IPS-20b (cell line): ENCODE measurements around the gene FERMT1.
"Not testable (repeated sequence)": the region's sequence is repeated elsewhere in the genome, so short reads cannot be mapped to it uniquely, and the experiment has no call there.

Experiments used
- H3K27ac ChIP-seq: one replicate; pipeline ENCODE4 v1.5.1; 2013; ENCODE audit warnings: low read length
- H3K27me3 ChIP-seq: 2 replicates; pipeline ENCODE4 v1.6.1; 2013; ENCODE audit warnings: mild to moderate bottlenecking, low read length, inconsistent platforms; ENCODE audit not compliant: insufficient read depth
- H3K36me3 ChIP-seq: 2 replicates; pipeline ENCODE4 v1.6.1; 2013; ENCODE audit warnings: low read depth, mild to moderate bottlenecking, inconsistent platforms, low read length, moderate library complexity; ENCODE audit not compliant: insufficient read depth
- H3K4me1 ChIP-seq: 2 replicates; pipeline ENCODE4 v1.6.1; 2013; ENCODE audit warnings: mild to moderate bottlenecking, control low read depth, inconsistent platforms, low read length, moderate library complexity; ENCODE audit not compliant: insufficient read depth
- H3K4me3 ChIP-seq: 2 replicates; pipeline ENCODE4 v1.5.1; 2013; ENCODE audit warnings: mild to moderate bottlenecking, low read length, inconsistent platforms
- H3K9ac ChIP-seq: 2 replicates; pipeline ENCODE4 v1.6.1; 2013; ENCODE audit warnings: low read depth, mild to moderate bottlenecking, inconsistent platforms, low read length, moderate library complexity
- H3K9me3 ChIP-seq: 2 replicates; pipeline ENCODE4 v1.6.1; 2013; ENCODE audit warnings: mild to moderate bottlenecking, low read depth, low read length, inconsistent platforms; ENCODE audit not compliant: insufficient read depth

Gene FERMT1

GRCh38 chr20:6067763-6068318 lies 55.0 kb downstream of the FERMT1 start:
- Histone ChIP-seq H3K27ac (no peak overlapping the region), H3K36me3 (no peaks in the 10 kb centered on the region), H3K9me3 (no peaks in the 10 kb centered on the region), H3K4me1 (no peaks in the 10 kb centered on the region), H3K4me3 (no peak overlapping the region), H3K9ac (no peak overlapping the region), H3K27me3 (no peaks in the 10 kb centered on the region)

DNA sequence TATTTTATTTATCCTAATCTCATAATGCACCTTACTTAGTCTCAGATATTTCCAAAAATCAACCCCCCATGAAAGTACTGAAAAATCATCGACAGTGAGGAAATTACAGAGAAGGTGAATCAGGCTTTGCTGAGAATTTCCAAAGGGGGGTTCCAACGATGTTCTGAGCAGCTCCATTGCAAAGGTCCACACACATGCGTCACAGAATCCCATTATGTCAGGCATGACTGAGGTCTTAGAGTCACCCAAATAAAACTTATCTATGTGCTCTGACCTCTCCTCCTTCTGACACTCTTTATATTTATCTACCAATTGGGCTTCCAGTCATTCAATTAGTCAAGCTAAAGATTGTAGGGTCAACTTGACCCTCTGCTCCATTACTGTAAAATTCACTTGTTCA lies 56.2 kb downstream of the FERMT1 start:
- no peaks in the 10 kb centered on the region for H3K4me1 ChIP-seq
- H3K27me3 ChIP-seq = no peaks in the 10 kb centered on the region
- H3K9me3 ChIP-seq = no peaks in the 10 kb centered on the region
- no peak overlapping the region for H3K27ac ChIP-seq
- no peak overlapping the region for H3K9ac ChIP-seq
- no peaks in the 10 kb centered on the region for H3K36me3 ChIP-seq
- no peak overlapping the region for H3K4me3 ChIP-seq

DNA sequence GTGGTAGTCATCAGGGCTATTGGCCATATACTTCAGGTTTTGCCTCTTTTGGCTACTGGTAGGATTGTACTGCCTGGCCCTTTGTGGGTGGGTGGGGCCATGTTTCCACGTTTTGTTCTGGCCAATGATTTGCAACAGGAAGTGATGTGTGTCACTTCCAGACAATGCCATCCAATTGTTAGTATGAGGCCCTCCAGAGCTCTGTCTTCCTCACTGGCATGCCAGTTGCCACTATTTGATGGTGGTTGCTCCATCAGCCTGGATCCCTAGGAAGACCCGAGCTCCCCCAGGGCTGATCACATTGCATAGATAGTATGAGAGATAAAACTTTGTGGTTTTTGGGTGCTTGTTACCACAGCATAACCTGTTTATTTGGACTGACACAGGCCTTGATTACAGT lies 61.3 kb downstream of the FERMT1 start:
- H3K4me1 ChIP-seq = no peaks in the 10 kb centered on the region
- no peak overlapping the region for H3K4me3 ChIP-seq
- no peak overlapping the region for H3K9ac ChIP-seq

GRCh38 chr20:6060213-6060612 lies 62.6 kb downstream of the FERMT1 start:
- no peaks in the 10 kb centered on the region for H3K9me3 ChIP-seq
- H3K27me3 ChIP-seq = 0 out of 2 replicates have a peak, but pooled peaks cover 3% of the 10 kb centered on the region
- H3K4me3 ChIP-seq = no peak overlapping the region
- no peak overlapping the region for H3K27ac ChIP-seq
- H3K9ac ChIP-seq = no peak overlapping the region
- no peaks in the 10 kb centered on the region for H3K4me1 ChIP-seq
- H3K36me3 ChIP-seq = no peaks in the 10 kb centered on the region

More for the DNA sequence above, 61.3 kb downstream of the FERMT1 start:
- no peak overlapping the region for H3K27ac ChIP-seq
- no peaks in the 10 kb centered on the region for H3K36me3 ChIP-seq
- H3K9me3 ChIP-seq = no peaks in the 10 kb centered on the region
- H3K27me3 ChIP-seq = no peaks in the 10 kb centered on the region

GRCh38 chr20:6058684-6059295 lies 64.0 kb downstream of the FERMT1 start:
- H3K27ac ChIP-seq = no peak overlapping the region
- no peak overlapping the region for H3K9ac ChIP-seq
- no peaks in the 10 kb centered on the region for H3K36me3 ChIP-seq
- peaks cover 12% of the 10 kb centered on the region for H3K27me3 ChIP-seq
- H3K4me1 ChIP-seq = 0 out of 2 replicates have a peak, but pooled peaks cover 4% of the 10 kb centered on the region
- no peaks in the 10 kb centered on the region for H3K9me3 ChIP-seq
- no peak overlapping the region for H3K4me3 ChIP-seq

DNA sequence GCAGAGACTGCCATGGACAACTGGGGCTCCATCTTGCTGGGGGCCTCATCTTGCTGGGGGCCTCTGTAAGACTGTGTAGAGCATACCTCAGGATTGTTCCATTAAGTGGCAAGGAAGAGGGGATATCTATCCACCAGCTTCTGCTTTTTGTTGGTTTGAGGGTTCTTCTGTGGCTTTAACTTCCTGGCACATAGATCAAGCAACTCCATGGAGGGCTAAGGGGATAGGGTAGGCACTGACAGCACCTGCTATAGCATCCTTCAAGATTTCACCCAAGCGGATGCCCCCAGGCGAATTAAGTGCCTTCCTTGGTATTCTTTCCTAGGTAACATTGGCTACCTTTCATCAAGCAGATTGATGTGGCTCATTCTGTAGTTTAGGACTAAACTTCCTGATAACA lies 65.1 kb downstream of the FERMT1 start:
- H3K36me3 ChIP-seq = no peaks in the 10 kb centered on the region
- no peaks in the 10 kb centered on the region for H3K9me3 ChIP-seq
- H3K4me3 ChIP-seq = no peak overlapping the region
- H3K4me1 ChIP-seq = 0 out of 2 replicates have a peak, but pooled peaks cover 7% of the 10 kb centered on the region
- H3K9ac ChIP-seq = no peak overlapping the region
- H3K27ac ChIP-seq = no peak overlapping the region
- H3K27me3 ChIP-seq = peaks cover 23% of the 10 kb centered on the region

DNA sequence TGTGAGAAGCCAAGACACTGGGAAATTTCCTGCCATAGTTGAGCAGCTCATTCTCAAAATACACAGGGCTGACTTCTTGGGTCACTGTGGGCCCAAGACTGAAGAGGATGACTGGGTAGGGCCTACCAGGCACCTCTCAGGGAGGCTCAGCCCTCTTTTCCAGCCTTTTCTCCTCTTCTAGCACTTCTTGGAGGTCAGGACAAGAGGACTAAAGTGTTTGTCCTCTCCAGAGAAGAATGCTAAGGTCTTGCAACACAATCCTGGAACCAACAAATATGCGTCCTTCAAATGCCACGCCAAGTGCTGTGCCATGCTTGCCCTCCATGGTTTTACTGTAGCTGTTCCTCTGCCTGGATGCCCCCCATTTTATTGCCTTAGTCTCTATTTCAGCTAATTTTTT lies 65.7 kb downstream of the FERMT1 start:
- Histone ChIP-seq H3K9ac (no peak overlapping the region), H3K9me3 (no peaks in the 10 kb centered on the region), H3K36me3 (no peaks in the 10 kb centered on the region), H3K4me3 (no peak overlapping the region), H3K27me3 (peaks cover 28% of the 10 kb centered on the region), H3K27ac (no peak overlapping the region), H3K4me1 (0 out of 2 replicates have a peak, but pooled peaks cover 7% of the 10 kb centered on the region)

- no peak overlapping the region for H3K4me3 ChIP-seq
- H3K9ac ChIP-seq = no peak overlapping the region
- no peaks in the 10 kb centered on the region for H3K36me3 ChIP-seq
- peaks cover 39% of the 10 kb centered on the region for H3K27me3 ChIP-seq
- H3K9me3 ChIP-seq = no peaks in the 10 kb centered on the region
- H3K4me1 ChIP-seq = 0 out of 2 replicates have a peak, but pooled peaks cover 7% of the 10 kb centered on the region
- no peak overlapping the region for H3K27ac ChIP-seq
Measured at GRCh38 chr20:6055981-6056569, 66.8 kb downstream of the FERMT1 start.

GRCh38 chr20:6055161-6055783 lies 67.6 kb downstream of the FERMT1 start:
- Histone ChIP-seq H3K27ac (no peak overlapping the region), H3K9ac (no peak overlapping the region), H3K36me3 (no peaks in the 10 kb centered on the region), H3K4me3 (no peak overlapping the region), H3K27me3 (peaks cover 47% of the 10 kb centered on the region), H3K4me1 (0 out of 2 replicates have a peak, but pooled peaks cover 7% of the 10 kb centered on the region), H3K9me3 (no peaks in the 10 kb centered on the region)

- not testable (repeated sequence) for H3K9me3 ChIP-seq, H3K4me1 ChIP-seq, H3K4me3 ChIP-seq, H3K27ac ChIP-seq, H3K36me3 ChIP-seq, H3K9ac ChIP-seq
- peaks cover 53% of the 10 kb centered on the region for H3K27me3 ChIP-seq
Measured at GRCh38 chr20:6054689-6055051, 68.2 kb downstream of the FERMT1 start.

DNA sequence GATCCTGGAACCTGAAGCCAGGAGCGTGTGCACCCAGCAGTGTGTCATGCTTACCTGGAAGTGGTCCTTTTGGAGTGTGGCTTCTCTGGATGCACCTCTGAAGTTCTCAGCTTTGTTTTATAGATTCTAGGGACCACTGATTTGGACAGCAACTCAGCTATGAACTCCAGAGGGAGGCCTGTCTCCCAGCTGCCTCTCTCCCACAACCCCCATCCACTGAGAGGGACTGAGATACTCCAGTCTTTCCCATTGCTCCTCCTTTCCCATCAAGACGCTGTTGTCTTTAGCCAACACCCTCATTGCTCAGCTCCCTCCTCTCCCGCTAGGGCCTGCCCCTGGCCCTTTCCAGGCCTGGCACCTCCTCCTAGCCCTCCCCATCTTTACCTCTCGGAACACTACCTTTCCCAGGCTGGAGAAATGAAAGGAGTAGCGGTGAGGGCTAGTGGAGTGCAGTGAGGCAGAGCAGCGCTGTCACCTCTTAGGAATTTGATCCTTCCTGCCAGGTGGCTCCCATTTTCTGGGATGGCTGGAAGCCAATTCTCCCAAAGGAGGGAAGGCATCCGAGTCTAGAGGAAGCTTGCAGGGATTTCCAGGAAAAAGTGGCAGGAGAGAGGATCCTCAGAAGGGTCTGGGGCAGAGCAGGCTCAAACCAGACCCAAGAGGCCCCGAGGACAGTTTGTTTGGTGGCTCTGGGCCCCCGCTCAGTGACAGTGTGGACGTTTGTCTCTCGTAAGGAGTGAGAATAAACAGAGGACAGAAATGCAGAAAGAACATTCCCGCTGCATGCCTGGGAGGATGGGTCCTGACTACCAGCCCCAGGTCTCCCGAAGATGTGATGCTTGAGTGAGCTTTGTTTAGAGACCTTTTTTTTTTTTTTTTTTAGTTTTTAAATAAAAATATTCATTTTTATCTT lies 68.8 kb downstream of the FERMT1 start, which contains the start of gene LRRN4:
Gene LRRN4, minus strand, starts transcription at position 285 of the 913 bp plus-strand sequence. CDS start 1,261 bp downstream, outside the sequence.
- no peak within 1 kb of the TSS for H3K9ac ChIP-seq
- peak within 1 kb of the TSS; percentile 66 for H3K4me3 ChIP-seq
- H3K27ac ChIP-seq = no peak within 1 kb of the TSS
- peaks cover 58% of the 10 kb centered on the region for H3K27me3 ChIP-seq
- H3K9me3 ChIP-seq = no peaks in the 10 kb centered on the region
- H3K36me3 ChIP-seq = no peaks in the 10 kb centered on the region
- H3K4me1 ChIP-seq = 0 out of 2 replicates have a peak, but pooled peaks cover 7% of the 10 kb centered on the region
